IMR-90 (cell line): ENCODE data around the gene PANK4. TPM values are rescaled to one million over a fixed set of nuclear protein-coding genes. Genes with fewer than 3 reads are reported as not detected.
"Not testable (repeated sequence)": the region's sequence is repeated elsewhere in the genome, so short reads cannot be mapped to it uniquely, and the experiment has no call there.

Experiments used
- ATAC-seq: fragments of 200-7000 bp; cut with Tn5 transposase; 2 replicates; pipeline ENCODE4 v1.9.1; 2020; ENCODE audit warnings: low read depth, mild to moderate bottlenecking, moderate library complexity
- BruUV-seq: library from RNA; stranded (reverse); fragments of 400-500 nt; replicated peaks from 2 replicates; lab custom pipeline; 2021; lab: Mats Ljungman, UMichigan
- CTCF ChIA-PET: fragments of 300-600 bp; formaldehyde crosslinking; extraction: SDS; loops from one replicate; lab custom pipeline; 2021; ENCODE audit warnings: antibody characterized with exemption; lab: Yijun Ruan, JAX
- POLR2A ChIA-PET: fragments of 300-600 bp; sonication (Branson Sonifier 250); formaldehyde crosslinking; loops from one replicate; lab custom pipeline; 2022; ENCODE audit warnings: antibody characterized with exemption; ENCODE audit not compliant: unreplicated experiment; lab: Charles Lee
- DNase-seq: peaks from one replicate; pipeline ENCODE4 v3.0.0; 2013
- H2AFZ ChIP-seq: replicated peaks from 2 replicates; pipeline ENCODE3; 2013; ENCODE audit warnings: low read length, mild to moderate bottlenecking; ENCODE audit not compliant: poor library complexity
- H2AK5ac ChIP-seq: 2 replicates; pipeline ENCODE4 v1.6.1; 2013; ENCODE audit warnings: low read depth, low read length, inconsistent platforms
- H2AK9ac ChIP-seq: replicated peaks from 2 replicates; pipeline ENCODE3; 2013; ENCODE audit warnings: mild to moderate bottlenecking, low read depth, low read length, moderate library complexity; ENCODE audit not compliant: poor library complexity
- H2BK120ac ChIP-seq: 2 replicates; pipeline ENCODE4 v1.6.1; 2013; ENCODE audit warnings: low read depth, low read length, inconsistent platforms
- H2BK15ac ChIP-seq: 3 replicates; pipeline ENCODE4 v1.6.1; 2013; ENCODE audit warnings: low read depth, low read length, inconsistent platforms
- H2BK20ac ChIP-seq: 2 replicates; pipeline ENCODE4 v1.6.1; 2013; ENCODE audit warnings: low read depth, mild to moderate bottlenecking, inconsistent platforms, low read length, moderate library complexity
- H2BK5ac ChIP-seq: 2 replicates; pipeline ENCODE4 v1.6.1; 2013; ENCODE audit warnings: mild to moderate bottlenecking, low read depth, low read length, inconsistent platforms; ENCODE audit not compliant: poor library complexity, severe bottlenecking
- H3K14ac ChIP-seq: replicated peaks from 2 replicates; pipeline ENCODE4 v1.6.1; 2013; ENCODE audit warnings: low read depth, low read length, inconsistent platforms
- H3K18ac ChIP-seq: 2 replicates; pipeline ENCODE4 v1.6.1; 2013; ENCODE audit warnings: low read depth, low read length, control low read depth
- H3K23ac ChIP-seq: 2 replicates; pipeline ENCODE4 v1.6.1; 2013; ENCODE audit warnings: low read depth, low read length, inconsistent platforms
- H3K27ac ChIP-seq: 2 replicates; pipeline ENCODE4 v1.5.1; 2013; ENCODE audit warnings: mild to moderate bottlenecking, control low read depth, low read length; ENCODE audit not compliant: insufficient read depth
- H3K27me3 ChIP-seq: 2 replicates; pipeline ENCODE4 v1.6.1; 2013; ENCODE audit warnings: low read length; ENCODE audit not compliant: control insufficient read depth, insufficient read depth
- H3K36me3 ChIP-seq: 2 replicates; pipeline ENCODE4 v1.6.1; 2013; ENCODE audit warnings: low read length, mixed read lengths; ENCODE audit not compliant: control insufficient read depth, insufficient read depth
- H3K4ac ChIP-seq: 2 replicates; pipeline ENCODE4 v1.6.1; 2013; ENCODE audit warnings: low read depth, low read length, inconsistent platforms
- H3K4me1 ChIP-seq: 2 replicates; pipeline ENCODE4 v1.6.1; 2013; ENCODE audit warnings: low read length, mixed read lengths; ENCODE audit not compliant: control insufficient read depth, insufficient read depth
- H3K4me2 ChIP-seq: 2 replicates; pipeline ENCODE4 v1.6.1; 2013; ENCODE audit warnings: low read depth, mild to moderate bottlenecking, control low read depth, low read length, moderate library complexity
- H3K4me3 ChIP-seq: 2 replicates; pipeline ENCODE4 v1.5.1; 2013; ENCODE audit warnings: low read depth, mild to moderate bottlenecking, control low read depth, low read length, moderate library complexity; ENCODE audit not compliant: insufficient read depth
- H3K56ac ChIP-seq: 2 replicates; pipeline ENCODE4 v1.6.1; 2013; ENCODE audit warnings: low read length, inconsistent platforms; ENCODE audit not compliant: insufficient read depth; ENCODE audit errors: extremely low read depth
- H3K79me1 ChIP-seq, 2 experiments: 2 replicates each; pipeline ENCODE4 v1.6.1; 2013; ENCODE audit warnings: low read length in 2 of 2, inconsistent platforms in 1 of 2, low read depth in 1 of 2
- H3K9ac ChIP-seq: 2 replicates; pipeline ENCODE4 v1.6.1; 2013; ENCODE audit warnings: low read depth, low read length, control low read depth
- H3K9me1 ChIP-seq: 2 replicates; pipeline ENCODE4 v1.6.1; 2013; ENCODE audit warnings: low read length, inconsistent platforms; ENCODE audit not compliant: insufficient read depth
- H3K9me3 ChIP-seq: 2 replicates; pipeline ENCODE4 v1.6.1; 2013; ENCODE audit warnings: low read length; ENCODE audit not compliant: control insufficient read depth, insufficient read depth
- H4K20me1 ChIP-seq: 2 replicates; pipeline ENCODE4 v1.6.1; 2013; ENCODE audit warnings: low read length, inconsistent platforms; ENCODE audit not compliant: insufficient read depth
- H4K5ac ChIP-seq: 2 replicates; pipeline ENCODE4 v1.6.1; 2013; ENCODE audit warnings: mild to moderate bottlenecking, low read depth, low read length, control low read depth
- H4K8ac ChIP-seq, 2 experiments: 2 replicates each; pipeline ENCODE4 v1.6.1; 2013; ENCODE audit warnings: low read depth in 2 of 2, low read length in 2 of 2, control low read depth in 1 of 2, inconsistent platforms in 1 of 2
- H4K91ac ChIP-seq: 2 replicates; pipeline ENCODE4 v1.6.1; 2013; ENCODE audit warnings: low read depth, low read length, inconsistent platforms; ENCODE audit not compliant: insufficient read depth
- WGBS, 2 experiments: methylation state at CpG; one replicate each; pipeline versions ENCODE4 v1.1.5 to v1.1.7; 2013; ENCODE audit warnings: missing lambda C conversion rate in 2 of 2; ENCODE audit not compliant: insufficient read length in 1 of 2; ENCODE audit errors: extremely low coverage in 2 of 2; 5-methylcytosine and 5-hydroxymethylcytosine counted together
- dilution Hi-C: fragments of 300-500 bp; cut with HindIII; formaldehyde crosslinking; loops from one replicate; pipeline ENCODE4 v1.14.3; 2018; ENCODE audit warnings: low sequenced_read_pairs; ENCODE audit not compliant: unreplicated experiment
- in situ Hi-C: fragments of 300-500 bp; cut with MboI; formaldehyde crosslinking; loops from 3 replicates; pipeline ENCODE4 v1.14.3; 2019; ENCODE audit warnings: low sequenced_read_pairs, inconsistent platforms, mixed read lengths
- intact Hi-C: fragments of 100-400 bp; cut with micrococcal nuclease; formaldehyde crosslinking; loops from 2 replicates; pipeline ENCODE4 v1.10.0; 2022
- polyA plus RNA-seq, 3 experiments: library from polyadenylated mRNA; depleted of rRNA; stranded (reverse); fragments of >200 nt; gene quantifications; 2 replicates each; pipeline ENCODE4 v1.2.3, GENCODE V29; 2012; ENCODE audit warnings: low replicate concordance in 1 of 3
- total RNA-seq: library from RNA; depleted of rRNA; stranded (reverse); fragments of >200 nt; gene quantifications from 2 replicates; pipeline ENCODE4 v1.2.3, GENCODE V29; 2012

PANK4 gene
- total and polyA plus RNA-seq, 2 of the 4 experiments (the other 2 are of a cell fraction): 14.0 to 18.5 TPM

- H3K4me1 ChIP-seq, H2AK9ac ChIP-seq, H4K5ac ChIP-seq, H3K9ac ChIP-seq, DNase-seq, H3K4me2 ChIP-seq, H2BK120ac ChIP-seq, H3K9me3 ChIP-seq, H3K14ac ChIP-seq, BruUV-seq, H2AFZ ChIP-seq, H2BK15ac ChIP-seq, H2AK5ac ChIP-seq, H3K9me1 ChIP-seq, H3K23ac ChIP-seq, H3K56ac ChIP-seq, POLR2A ChIA-PET, H3K4ac ChIP-seq, H3K27me3 ChIP-seq, dilution Hi-C loops, H3K36me3 ChIP-seq, H2BK20ac ChIP-seq, H3K79me1 ChIP-seq, H3K27ac ChIP-seq, H2BK5ac ChIP-seq, H3K18ac ChIP-seq, in situ Hi-C loops, H4K20me1 ChIP-seq, CTCF ChIA-PET, H3K4me3 ChIP-seq, intact Hi-C loops, ATAC-seq, H4K91ac ChIP-seq, H4K8ac ChIP-seq: not testable (repeated sequence)
- WGBS, 2 experiments: 83% methylated on average over 5 of the region's 9 CpGs; no CpG with 5 or more reads in 1 of the 2 experiments
Observed at GRCh38 chr1:2551544-2551943, 25.1 kb upstream of the PANK4 start.

- DNase-seq, H3K9me3 ChIP-seq, H3K4me2 ChIP-seq, H3K27ac ChIP-seq, H2AK9ac ChIP-seq, POLR2A ChIA-PET, H3K27me3 ChIP-seq, H2AK5ac ChIP-seq, BruUV-seq, ATAC-seq, CTCF ChIA-PET, H4K91ac ChIP-seq, H4K20me1 ChIP-seq, H3K56ac ChIP-seq, H3K4ac ChIP-seq, H3K14ac ChIP-seq, H3K18ac ChIP-seq, H2AFZ ChIP-seq, intact Hi-C loops, in situ Hi-C loops, dilution Hi-C loops, H3K36me3 ChIP-seq, H2BK20ac ChIP-seq, H2BK5ac ChIP-seq, H3K9me1 ChIP-seq, H2BK15ac ChIP-seq, H3K4me3 ChIP-seq, H3K23ac ChIP-seq, H2BK120ac ChIP-seq, H3K9ac ChIP-seq, H4K5ac ChIP-seq, H4K8ac ChIP-seq: not testable (repeated sequence)
- Histone ChIP-seq H3K79me1 (peaks cover 0 to 10% of the 10 kb centered on the region in 2 experiments; a peak in 1 of 4 replicates), H3K4me1 (peaks cover 10% of the 10 kb centered on the region)
- WGBS, 2 experiments: 33% methylated on average over 3 of the region's 12 CpGs; no CpG with 5 or more reads in 1 of the 2 experiments
Observed at GRCh38 chr1:2550309-2550861, 24.0 kb upstream of the PANK4 start.
